Endodermal cell (in vitro differentiated cells): ENCODE measurements around the gene SORCS2. TPM values are rescaled to one million over a fixed set of nuclear protein-coding genes. Genes with fewer than 3 reads are reported as not detected.

Source experiments
- DNase-seq: peaks from one replicate; pipeline ENCODE4 v3.0.0-alpha.2; 2017
- H3K27ac ChIP-seq: 2 replicates; pipeline ENCODE4 v1.5.1; 2013; ENCODE audit warnings: mild to moderate bottlenecking, low read depth, low read length, moderate library complexity
- H3K27me3 ChIP-seq: 2 replicates; pipeline ENCODE4 v1.6.1; 2013; ENCODE audit warnings: mild to moderate bottlenecking, low read length, moderate library complexity; ENCODE audit not compliant: insufficient read depth, control insufficient read depth, poor library complexity, severe bottlenecking
- H3K36me3 ChIP-seq: 2 replicates; pipeline ENCODE4 v1.7.0; 2013; ENCODE audit warnings: mild to moderate bottlenecking, low read length, moderate library complexity; ENCODE audit not compliant: control insufficient read depth, insufficient read depth
- H3K4me1 ChIP-seq: one replicate; pipeline ENCODE4 v1.7.0; 2013; ENCODE audit warnings: low read length; ENCODE audit not compliant: control insufficient read depth, insufficient read depth
- H3K4me3 ChIP-seq: 2 replicates; pipeline ENCODE4 v1.5.1; 2013; ENCODE audit warnings: mild to moderate bottlenecking, low read length, moderate library complexity
- H3K9ac ChIP-seq: 2 replicates; pipeline ENCODE4 v1.6.1; 2013; ENCODE audit warnings: mild to moderate bottlenecking, low read length, moderate library complexity; ENCODE audit not compliant: poor library complexity, severe bottlenecking; ENCODE audit errors: extremely low read depth
- H3K9me3 ChIP-seq: 2 replicates; pipeline ENCODE4 v1.6.1; 2013; ENCODE audit warnings: mild to moderate bottlenecking, low read length, moderate library complexity; ENCODE audit not compliant: control insufficient read depth
- H3K27ac Mint-ChIP-seq: 2 replicates; pipeline ENCODE4 v1.8.0; 2020; ENCODE audit warnings: mixed read lengths
- H3K27me3 Mint-ChIP-seq: 2 replicates; pipeline ENCODE4 v1.8.0; 2021; ENCODE audit warnings: mild to moderate bottlenecking, mixed read lengths; ENCODE audit not compliant: insufficient read depth
- H3K36me3 Mint-ChIP-seq: 2 replicates; pipeline ENCODE4 v1.8.0; 2020; ENCODE audit warnings: low read depth, mixed read lengths
- H3K4me1 Mint-ChIP-seq: 2 replicates; pipeline ENCODE4 v1.8.0; 2020; ENCODE audit warnings: mixed read lengths
- H3K4me3 Mint-ChIP-seq: 2 replicates; pipeline ENCODE4 v1.8.0; 2020; ENCODE audit warnings: mild to moderate bottlenecking, moderate library complexity, mixed read lengths
- H3K9me3 Mint-ChIP-seq: 2 replicates; pipeline ENCODE4 v1.8.0; 2020; ENCODE audit warnings: mild to moderate bottlenecking, mixed read lengths
- CTCF ChIP-seq: fragments of 200-600 bp; sonication (generic); conservative IDR thresholded peaks from 2 replicates; pipeline ENCODE4 v1.5.0; 2021; ENCODE audit warnings: antibody characterized with exemption, mild to moderate bottlenecking
- WGBS, 2 experiments: methylation state at CpG; one replicate each; pipeline versions ENCODE4 v1.1.5 to v1.1.7; 2013; ENCODE audit warnings: missing lambda C conversion rate in 2 of 2, mixed read lengths in 1 of 2; ENCODE audit not compliant: insufficient coverage in 1 of 2, insufficient read length in 1 of 2; 5-methylcytosine and 5-hydroxymethylcytosine counted together
- total RNA-seq, 2 donors: library from RNA; stranded (reverse); fragmentation: NEBNext Ultra II Directional in 1 of 2; extraction: Animal tissue kit (Norgen Biotek cat#: 25700) in 1 of 2; gene quantifications; 2 replicates in 1 of 2; 3 replicates in 1 of 2; pipeline ENCODE4 v1.2.1, GENCODE V29; 2021

SORCS2 gene
- total RNA-seq, 2 donors from 2014 or later, result 1.4 to 1.9 TPM

GRCh38 chr4:7637139-7637538 lies 444.8 kb downstream of the SORCS2 start:
- Mint-ChIP-seq H3K27me3 (peaks cover 3% of the 10 kb centered on the region), H3K4me3 (no peak overlapping the region), H3K4me1 (peaks cover 7% of the 10 kb centered on the region), H3K36me3 (no peaks in the 10 kb centered on the region), H3K27ac (no peak overlapping the region), H3K9me3 (peaks cover 2% of the 10 kb centered on the region)
- no peak for DNase-seq
- Histone ChIP-seq H3K9ac (no peak overlapping the region), H3K4me3 (no peak overlapping the region), H3K36me3 (no peaks in the 10 kb centered on the region), H3K27me3 (no peaks in the 10 kb centered on the region), H3K4me1 (no peaks in the 10 kb centered on the region), H3K9me3 (no peaks in the 10 kb centered on the region), H3K27ac (no peak overlapping the region)
- 92 to 100% methylated on average over 4 to 13 of the region's 13 CpGs for WGBS, 2 experiments
- TF ChIP-seq CTCF, result no peak

- no peak for TF ChIP-seq CTCF
- Mint-ChIP-seq H3K27me3 (peaks cover 3% of the 10 kb centered on the region), H3K9me3 (peaks cover 2% of the 10 kb centered on the region), H3K4me3 (no peak overlapping the region), H3K36me3 (no peaks in the 10 kb centered on the region), H3K27ac (no peak overlapping the region), H3K4me1 (peaks cover 7% of the 10 kb centered on the region)
- no peak for DNase-seq
- H3K4me1 ChIP-seq, result no peaks in the 10 kb centered on the region
- no peak overlapping the region for H3K4me3 ChIP-seq
- H3K27ac ChIP-seq, result no peak overlapping the region
- 90 to 93% methylated on average over 2 to 11 of the region's 11 CpGs for WGBS, 2 experiments
- no peaks in the 10 kb centered on the region for H3K27me3 ChIP-seq
- H3K36me3 ChIP-seq, result no peaks in the 10 kb centered on the region
- no peak overlapping the region for H3K9ac ChIP-seq
- no peaks in the 10 kb centered on the region for H3K9me3 ChIP-seq
Observed at GRCh38 chr4:7637971-7638370, 445.6 kb downstream of the SORCS2 start.

- Histone ChIP-seq H3K36me3 (no peaks in the 10 kb centered on the region), H3K27ac (no peak overlapping the region), H3K9ac (no peak overlapping the region), H3K27me3 (no peaks in the 10 kb centered on the region), H3K9me3 (no peaks in the 10 kb centered on the region), H3K4me1 (no peaks in the 10 kb centered on the region), H3K4me3 (no peak overlapping the region)
- H3K27me3 Mint-ChIP-seq, result peaks cover 3% of the 10 kb centered on the region
- TF ChIP-seq CTCF, result no peak
- no peak overlapping the region for H3K4me3 Mint-ChIP-seq
- 91 to 98% methylated on average over 8 to 12 of the region's 12 CpGs for WGBS, 2 experiments
- H3K36me3 Mint-ChIP-seq, result no peaks in the 10 kb centered on the region
- peaks cover 2% of the 10 kb centered on the region for H3K9me3 Mint-ChIP-seq
- DNase-seq, result no peak
- H3K27ac Mint-ChIP-seq, result no peak overlapping the region
- peaks cover 3% of the 10 kb centered on the region for H3K4me1 Mint-ChIP-seq
Observed at GRCh38 chr4:7638489-7638888, 446.2 kb downstream of the SORCS2 start.
